ENCODE data around the gene GNB1.

DNA sequence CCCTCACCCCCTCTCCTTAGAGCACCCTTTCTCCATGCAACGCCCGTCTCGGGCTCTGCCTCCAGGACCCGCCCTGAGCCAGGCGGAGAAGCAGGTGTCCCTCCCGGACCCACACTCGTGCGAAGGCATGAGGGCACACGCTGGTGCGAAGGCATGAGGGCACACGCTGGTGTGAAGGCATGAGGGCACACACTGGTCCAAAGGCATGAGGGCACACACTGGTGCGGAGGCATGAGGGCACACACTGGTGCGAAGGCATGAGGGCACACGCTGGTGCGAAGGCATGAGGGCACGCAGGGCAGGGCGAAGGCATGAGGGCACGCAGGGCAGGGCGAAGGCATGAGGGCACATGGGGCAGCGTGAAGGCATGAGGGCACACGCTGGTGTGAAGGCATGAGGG lies 34.0 kb upstream of the GNB1 start:
- TF ChIP-seq GATA2 (IDR thresholded peaks at IDR 0.05; ENCODE audit: low read depth, low read length) (no peak), GATA3 (IDR thresholded peaks at IDR 0.05; ENCODE audit: low read depth, low read length) (no peak)
